SJSA1 (cell line): ENCODE measurements around the gene BRMS1L. TPM values are rescaled to one million over a fixed set of nuclear protein-coding genes. Genes with fewer than 3 reads are reported as not detected.

Experiments used
- DNase-seq, 2 experiments: peaks; one replicate each; pipeline ENCODE4 v3.0.0-alpha.2; 2015 to 2020; ENCODE audit warnings: low spot score in 2 of 2, low read depth in 1 of 2
- H3K27ac ChIP-seq: fragments of 250-450 bp; sonication (Bioruptor Pico); 2 replicates; pipeline ENCODE4 v1.5.1; 2020; ENCODE audit warnings: mild to moderate bottlenecking, moderate library complexity
- H3K27me3 ChIP-seq: fragments of 250-450 bp; sonication (Bioruptor Pico); replicated peaks from 2 replicates; pipeline ENCODE4 v1.5.1; 2020; ENCODE audit warnings: mild to moderate bottlenecking, moderate library complexity
- H3K36me3 ChIP-seq: fragments of 250-450 bp; sonication (Bioruptor Pico); 2 replicates; pipeline ENCODE4 v1.5.1; 2020; ENCODE audit warnings: mild to moderate bottlenecking
- H3K4me1 ChIP-seq: fragments of 250-450 bp; sonication (Bioruptor Pico); replicated peaks from 2 replicates; pipeline ENCODE4 v1.6.1; 2021; ENCODE audit warnings: mild to moderate bottlenecking
- H3K4me3 ChIP-seq: fragments of 250-450 bp; sonication (Bioruptor Pico); 2 replicates; pipeline ENCODE4 v1.5.1; 2020; ENCODE audit warnings: mild to moderate bottlenecking
- H3K9me3 ChIP-seq: fragments of 250-450 bp; sonication (Bioruptor Pico); replicated peaks from 2 replicates; pipeline ENCODE4 v1.5.1; 2020; ENCODE audit warnings: mild to moderate bottlenecking
- total RNA-seq: library from RNA; depleted of rRNA; stranded (reverse); fragments of >200 nt; shearing (Covaris generic); gene quantifications from 2 replicates; pipeline ENCODE4 v1.2.3, GENCODE V29; 2014

BRMS1L gene
- total RNA-seq, 1 experiment from 2014 or later = 9.9 TPM

GRCh38 chr14:35866595-35867279 lies 40.6 kb downstream of the BRMS1L start:
- Histone ChIP-seq H3K4me3 (no peak overlapping the region), H3K27ac (no peak overlapping the region), H3K27me3 (no peaks in the 10 kb centered on the region), H3K36me3 (peaks cover 14% of the 10 kb centered on the region), H3K9me3 (no peaks in the 10 kb centered on the region), H3K4me1 (no peaks in the 10 kb centered on the region)
- no peak for DNase-seq

GRCh38 chr14:35867280-35867629 lies 41.1 kb downstream of the BRMS1L start:
- H3K27ac ChIP-seq = no peak overlapping the region
- DNase-seq = no peak

DNA sequence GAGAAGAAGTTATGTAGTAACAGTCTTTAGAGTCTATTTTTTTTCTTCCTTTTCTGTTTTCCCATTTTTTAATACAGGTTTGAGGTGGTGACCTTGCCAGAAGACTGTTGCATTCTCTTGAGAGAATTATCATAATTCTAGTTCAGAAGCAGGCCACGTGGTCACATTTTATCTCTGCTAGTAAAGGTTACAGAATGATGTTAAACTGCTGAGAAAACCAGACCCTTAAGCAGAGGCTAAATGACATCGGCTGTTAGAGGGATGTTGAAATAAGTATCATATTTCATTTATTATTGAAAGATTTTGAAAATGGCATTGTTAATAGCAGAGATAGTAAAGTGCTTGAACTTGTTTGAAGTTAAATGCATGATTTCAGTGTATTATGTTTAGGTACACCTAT lies 49.2 kb downstream of the BRMS1L start:
- Histone ChIP-seq H3K4me1 (peaks cover 30% of the 10 kb centered on the region), H3K36me3 (no peaks in the 10 kb centered on the region), H3K27ac (no peak overlapping the region), H3K27me3 (no peaks in the 10 kb centered on the region), H3K4me3 (no peak overlapping the region), H3K9me3 (no peaks in the 10 kb centered on the region)
- DNase-seq = no peak

More at GRCh38 chr14:35867280-35867629, 41.1 kb downstream of the BRMS1L start:
- no peaks in the 10 kb centered on the region for H3K9me3 ChIP-seq
- peaks cover 14% of the 10 kb centered on the region for H3K36me3 ChIP-seq
- no peaks in the 10 kb centered on the region for H3K4me1 ChIP-seq
- H3K27me3 ChIP-seq = no peaks in the 10 kb centered on the region
- no peak overlapping the region for H3K4me3 ChIP-seq

DNA sequence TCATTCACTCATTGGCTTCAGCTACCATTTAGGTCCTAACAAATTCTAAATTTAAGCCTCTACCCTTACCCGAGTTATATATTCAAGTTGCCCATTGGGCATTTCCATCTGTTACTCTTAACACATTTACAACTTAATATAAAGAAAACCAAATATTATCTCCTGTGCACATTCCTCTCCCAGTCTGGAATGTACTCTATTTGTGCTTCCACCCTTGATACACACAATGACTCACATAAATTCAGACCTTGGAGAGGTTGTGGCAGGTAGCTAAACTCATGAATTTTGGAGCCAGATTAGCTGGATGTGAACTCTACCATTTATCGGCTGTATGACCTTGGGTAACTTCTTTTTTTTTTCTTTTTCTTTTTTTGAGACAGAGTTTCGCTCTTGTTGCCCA lies 51.1 kb downstream of the BRMS1L start:
- no peaks in the 10 kb centered on the region for H3K27me3 ChIP-seq
- peak in 1 of 2 experiments; percentile 28 for DNase-seq
- H3K4me3 ChIP-seq = no peak overlapping the region
- no peaks in the 10 kb centered on the region for H3K9me3 ChIP-seq
- no peaks in the 10 kb centered on the region for H3K36me3 ChIP-seq
- H3K4me1 ChIP-seq = peaks cover 30% of the 10 kb centered on the region
- peak overlapping the region; percentile 76; the same call in 1 of the 2 replicates for H3K27ac ChIP-seq

DNA sequence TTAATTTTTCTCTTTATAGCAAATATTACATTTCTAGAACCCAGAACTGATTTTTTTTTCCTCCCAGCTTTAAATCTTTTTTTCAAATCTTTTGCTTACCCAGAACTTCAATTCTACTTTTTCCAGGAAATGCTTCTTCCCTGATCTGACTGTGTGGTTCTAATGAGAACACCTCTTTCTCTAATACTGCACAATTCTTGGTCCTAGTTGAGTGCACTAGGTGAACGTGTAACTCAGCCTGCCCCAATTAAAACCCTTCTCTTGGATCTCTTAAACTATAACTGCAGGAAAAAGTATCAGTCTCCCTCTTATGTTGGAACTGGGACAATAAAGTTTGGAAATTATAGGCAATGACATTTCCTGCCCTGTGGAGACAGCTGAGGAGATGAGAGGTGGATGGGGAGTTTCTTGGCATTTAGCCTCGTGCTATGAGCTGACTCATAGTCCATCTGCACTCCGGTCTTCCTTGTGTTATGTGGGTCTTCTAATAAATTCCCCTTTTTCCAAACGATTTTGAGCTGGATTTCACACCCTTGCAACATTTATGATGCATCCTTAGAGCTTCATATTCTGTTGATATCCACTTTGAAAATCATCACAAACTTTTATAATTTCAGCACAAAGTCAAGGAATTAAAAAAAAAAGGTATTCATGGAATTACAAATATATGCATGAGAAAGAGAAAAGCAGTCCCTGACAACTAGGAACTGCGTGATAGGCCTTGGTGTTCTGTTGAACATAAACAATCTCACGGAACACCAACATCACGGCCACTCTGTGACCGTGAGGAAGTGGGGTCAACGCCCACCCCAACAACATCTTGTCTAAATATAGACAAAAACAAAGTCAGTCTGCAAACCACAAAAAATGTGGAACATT lies 52.4 kb downstream of the BRMS1L start:
- peak overlapping the region; percentile 76 for H3K27ac ChIP-seq
- peak; percentile 72 to 87 for DNase-seq
- no peaks in the 10 kb centered on the region for H3K9me3 ChIP-seq
- H3K4me3 ChIP-seq = no peak overlapping the region
- no peaks in the 10 kb centered on the region for H3K36me3 ChIP-seq
- H3K4me1 ChIP-seq = peaks cover 30% of the 10 kb centered on the region
- H3K27me3 ChIP-seq = no peaks in the 10 kb centered on the region

- Histone ChIP-seq H3K36me3 (no peaks in the 10 kb centered on the region), H3K4me1 (peaks cover 30% of the 10 kb centered on the region), H3K9me3 (no peaks in the 10 kb centered on the region), H3K4me3 (no peak overlapping the region), H3K27me3 (no peaks in the 10 kb centered on the region), H3K27ac (peak overlapping the region; percentile 76)
- no peak for DNase-seq
These were observed 53.1 kb downstream of the BRMS1L start for GRCh38 chr14:35879151-35879648.

DNA sequence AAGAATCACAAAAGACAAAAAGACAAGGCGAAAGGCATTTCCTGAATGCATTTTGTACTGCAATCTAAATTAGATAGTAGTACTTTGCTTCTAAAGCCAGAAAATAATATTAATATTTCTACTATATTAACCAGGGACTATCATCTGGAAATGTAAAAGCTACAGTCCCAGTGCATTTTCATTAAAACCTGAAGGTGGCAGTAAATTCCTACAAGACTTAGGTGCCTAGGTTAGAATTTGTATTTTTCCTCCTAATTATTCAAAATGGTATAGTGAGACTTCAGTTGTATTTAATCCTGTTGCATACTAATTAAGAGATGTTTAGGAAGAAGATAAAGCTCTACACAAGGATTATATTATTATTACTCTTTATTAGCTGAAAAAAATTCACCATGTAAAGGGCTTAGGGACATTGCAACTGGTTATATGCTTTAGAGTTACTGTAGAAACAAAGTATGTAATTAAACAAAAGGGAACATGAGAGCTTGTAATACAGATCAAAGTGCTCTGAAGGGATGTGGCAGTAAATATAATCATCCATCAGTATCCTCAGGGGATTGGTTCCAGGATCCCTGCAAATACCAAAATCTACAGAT lies 53.6 kb downstream of the BRMS1L start:
- Histone ChIP-seq H3K9me3 (no peaks in the 10 kb centered on the region), H3K27me3 (no peaks in the 10 kb centered on the region), H3K4me3 (no peak overlapping the region), H3K27ac (peak overlapping the region; percentile 76; the same call in 1 of the 2 replicates), H3K36me3 (no peaks in the 10 kb centered on the region), H3K4me1 (peaks cover 30% of the 10 kb centered on the region)
- DNase-seq = no peak

DNA sequence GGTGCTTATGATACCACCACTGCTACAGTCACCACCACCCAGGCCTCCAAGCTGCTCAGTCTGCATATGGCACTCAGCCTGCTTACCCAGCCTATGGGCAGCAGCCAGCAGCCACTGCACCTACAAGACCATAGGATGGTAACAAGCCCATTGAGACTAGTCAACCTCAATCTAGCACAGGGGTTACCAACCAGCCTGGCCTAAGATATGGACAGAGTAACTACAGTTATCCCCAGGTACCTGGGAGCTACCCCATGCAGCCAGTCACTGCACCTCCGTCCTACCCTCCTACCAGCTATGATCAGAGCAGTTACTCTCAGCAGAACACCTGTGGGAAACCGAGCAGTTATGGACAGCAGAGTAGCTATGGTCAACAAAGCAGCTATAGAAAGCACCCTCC lies 55.1 kb downstream of the BRMS1L start:
- no peaks in the 10 kb centered on the region for H3K9me3 ChIP-seq
- H3K4me3 ChIP-seq = no peak overlapping the region
- H3K27ac ChIP-seq = no peak overlapping the region
- H3K27me3 ChIP-seq = no peaks in the 10 kb centered on the region
- H3K36me3 ChIP-seq = no peaks in the 10 kb centered on the region
- DNase-seq = no peak
- H3K4me1 ChIP-seq = peaks cover 30% of the 10 kb centered on the region

- H3K36me3 ChIP-seq = no peaks in the 10 kb centered on the region
- peaks cover 9% of the 10 kb centered on the region for H3K4me1 ChIP-seq
- H3K9me3 ChIP-seq = no peaks in the 10 kb centered on the region
- no peak overlapping the region for H3K27ac ChIP-seq
- DNase-seq = peak in 1 of 2 experiments; percentile 14
- no peaks in the 10 kb centered on the region for H3K27me3 ChIP-seq
- H3K4me3 ChIP-seq = no peak overlapping the region
These were observed 57.6 kb downstream of the BRMS1L start for GRCh38 chr14:35883677-35884293.

DNA sequence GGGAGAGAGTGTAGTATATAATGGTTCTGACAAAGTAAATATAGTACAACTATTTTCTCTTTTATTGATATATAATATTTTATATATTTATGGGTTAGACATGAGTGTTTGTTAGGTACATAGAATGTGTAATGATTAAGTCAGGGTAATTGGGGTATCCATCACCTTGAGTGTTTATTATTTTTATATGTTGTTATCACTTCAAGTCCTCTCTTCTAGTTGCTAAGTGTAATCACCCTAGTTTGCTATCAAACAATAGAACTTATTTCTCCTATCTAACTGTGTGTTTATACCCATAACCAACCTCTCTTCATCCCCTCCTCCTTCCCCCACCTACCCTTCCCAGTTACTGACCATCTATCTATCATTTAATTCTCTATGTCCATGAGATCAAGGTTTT lies 64.2 kb downstream of the BRMS1L start:
- H3K4me3 ChIP-seq = no peak overlapping the region
- H3K4me1 ChIP-seq = no peaks in the 10 kb centered on the region
- no peaks in the 10 kb centered on the region for H3K9me3 ChIP-seq
- no peaks in the 10 kb centered on the region for H3K27me3 ChIP-seq
- H3K27ac ChIP-seq = no peak overlapping the region
- no peak for DNase-seq
- no peaks in the 10 kb centered on the region for H3K36me3 ChIP-seq

DNA sequence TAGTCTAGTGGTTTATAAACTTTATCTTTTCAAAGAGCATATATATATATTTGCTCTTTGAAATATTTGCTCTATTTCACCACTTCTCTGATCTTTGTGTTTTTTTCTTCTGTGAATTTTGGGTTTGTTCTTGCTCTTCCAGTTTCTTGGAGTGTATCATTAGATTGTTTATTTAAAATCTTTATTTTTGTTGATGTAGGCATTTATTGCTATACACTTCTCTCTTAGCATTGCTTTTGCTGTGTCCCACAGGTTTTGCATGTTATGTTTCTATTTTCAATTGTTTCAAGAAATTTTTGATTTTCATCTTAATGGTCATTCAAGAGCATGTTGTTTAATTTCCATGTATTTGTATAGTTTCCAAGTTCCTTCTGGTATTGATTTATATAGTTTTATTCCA lies 69.1 kb downstream of the BRMS1L start:
- Histone ChIP-seq H3K4me1 (no peaks in the 10 kb centered on the region), H3K4me3 (no peak overlapping the region), H3K36me3 (no peaks in the 10 kb centered on the region), H3K9me3 (no peaks in the 10 kb centered on the region), H3K27me3 (no peaks in the 10 kb centered on the region), H3K27ac (no peak overlapping the region)
- DNase-seq = no peak

DNA sequence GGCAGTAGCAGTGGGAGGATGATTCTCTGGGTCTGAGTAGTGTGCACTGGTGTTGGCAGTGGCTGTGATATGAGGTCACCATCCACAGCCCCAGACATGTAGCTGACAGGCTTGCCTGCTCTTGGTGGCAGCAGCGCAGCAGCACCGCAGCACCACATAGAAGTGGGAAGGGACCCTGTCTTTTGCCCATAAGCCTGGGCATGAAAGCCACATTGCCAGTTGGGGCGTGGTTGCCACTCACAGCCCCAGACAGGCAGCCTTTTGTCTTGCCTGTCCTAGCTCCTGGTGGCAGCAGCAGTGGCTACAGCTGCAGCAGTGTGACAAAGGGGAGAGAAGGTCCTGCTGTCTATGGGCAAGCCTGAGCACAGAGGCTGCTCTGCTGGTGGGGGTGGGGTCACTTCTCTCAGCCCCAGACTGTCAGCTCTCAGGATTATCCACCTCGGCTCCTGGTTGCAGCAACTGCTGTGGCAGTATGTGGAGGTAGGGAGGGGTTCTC lies 71.5 kb downstream of the BRMS1L start:
- Histone ChIP-seq H3K4me3 (no peak overlapping the region), H3K4me1 (no peaks in the 10 kb centered on the region), H3K27me3 (no peaks in the 10 kb centered on the region), H3K27ac (no peak overlapping the region), H3K36me3 (no peaks in the 10 kb centered on the region), H3K9me3 (no peaks in the 10 kb centered on the region)
- no peak for DNase-seq

DNA sequence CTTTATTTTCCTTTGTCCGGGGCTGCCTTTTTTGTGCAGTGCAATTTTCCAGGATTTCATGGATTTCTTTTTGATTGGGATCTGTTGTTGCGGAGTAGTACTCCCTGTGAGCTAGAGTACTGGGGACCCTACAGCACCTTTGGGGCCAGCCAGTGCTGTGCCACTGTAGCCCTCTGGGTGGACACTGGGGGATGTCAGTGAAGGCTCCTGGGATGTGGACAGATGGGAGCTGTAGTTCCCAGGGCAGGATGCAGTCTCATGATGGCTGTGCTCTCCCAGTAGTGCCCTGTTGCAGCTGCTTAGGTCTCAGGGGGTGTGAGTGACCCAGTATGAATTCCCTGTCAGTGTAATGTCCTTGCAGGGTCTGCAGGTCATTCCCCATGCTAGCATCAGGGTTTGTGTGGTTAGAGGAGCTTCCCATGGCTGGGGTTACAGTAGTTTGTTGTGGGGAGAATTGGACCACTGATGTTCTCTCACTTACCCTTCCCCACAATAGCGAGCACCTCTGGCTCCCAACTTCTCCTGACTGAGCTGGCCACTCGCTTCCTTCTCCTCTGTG lies 72.2 kb downstream of the BRMS1L start:
- Histone ChIP-seq H3K27ac (no peak overlapping the region), H3K36me3 (no peaks in the 10 kb centered on the region), H3K27me3 (no peaks in the 10 kb centered on the region), H3K9me3 (no peaks in the 10 kb centered on the region), H3K4me3 (no peak overlapping the region), H3K4me1 (no peaks in the 10 kb centered on the region)
- DNase-seq = no peak
